MM.1S (cell line): ENCODE measurements around the gene FRMD6.

Experiments
- EZH2 ChIP-seq: fragments of 300-600 bp; sonication (generic); optimal IDR thresholded peaks from 2 replicates; pipeline ENCODE3; 2017; ENCODE audit warnings: low read depth, mild to moderate bottlenecking, antibody characterized with exemption, low read length, mixed read lengths
- EZH2phosphoT487 ChIP-seq: fragments of 300-600 bp; sonication (generic); IDR thresholded peaks from 2 replicates; pipeline ENCODE4 v1.6.1; 2018; ENCODE audit warnings: antibody characterized with exemption, low read length
- TF ChIP-seq, protein P1 (sequence below): fragments of 300-600 bp; sonication (generic); IDR thresholded peaks from 2 replicates; pipeline ENCODE4 v1.5.1; 2016; ENCODE audit warnings: antibody characterized with exemption, low read length, mixed read lengths

DNA sequence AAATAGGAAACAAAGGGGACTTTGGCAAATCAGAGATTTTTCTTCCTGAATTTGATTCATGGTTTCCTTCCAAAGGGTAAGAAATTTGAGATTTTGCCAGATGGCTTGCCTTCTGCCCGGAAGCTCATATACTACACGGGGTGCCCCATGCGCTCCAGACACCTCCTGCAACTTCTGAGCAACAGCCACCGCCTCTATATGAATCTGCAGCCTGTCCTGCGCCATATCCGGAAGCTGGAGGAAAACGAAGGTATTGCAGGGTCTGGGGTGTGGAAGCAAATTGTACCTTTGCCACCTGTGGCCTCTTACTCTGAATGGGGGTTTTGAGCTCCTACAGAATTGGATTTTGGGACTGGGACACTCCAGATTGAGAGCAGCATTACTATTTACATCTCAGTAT lies 63.5 kb downstream of the FRMD6 start:
- TF ChIP-seq, protein P1, sequence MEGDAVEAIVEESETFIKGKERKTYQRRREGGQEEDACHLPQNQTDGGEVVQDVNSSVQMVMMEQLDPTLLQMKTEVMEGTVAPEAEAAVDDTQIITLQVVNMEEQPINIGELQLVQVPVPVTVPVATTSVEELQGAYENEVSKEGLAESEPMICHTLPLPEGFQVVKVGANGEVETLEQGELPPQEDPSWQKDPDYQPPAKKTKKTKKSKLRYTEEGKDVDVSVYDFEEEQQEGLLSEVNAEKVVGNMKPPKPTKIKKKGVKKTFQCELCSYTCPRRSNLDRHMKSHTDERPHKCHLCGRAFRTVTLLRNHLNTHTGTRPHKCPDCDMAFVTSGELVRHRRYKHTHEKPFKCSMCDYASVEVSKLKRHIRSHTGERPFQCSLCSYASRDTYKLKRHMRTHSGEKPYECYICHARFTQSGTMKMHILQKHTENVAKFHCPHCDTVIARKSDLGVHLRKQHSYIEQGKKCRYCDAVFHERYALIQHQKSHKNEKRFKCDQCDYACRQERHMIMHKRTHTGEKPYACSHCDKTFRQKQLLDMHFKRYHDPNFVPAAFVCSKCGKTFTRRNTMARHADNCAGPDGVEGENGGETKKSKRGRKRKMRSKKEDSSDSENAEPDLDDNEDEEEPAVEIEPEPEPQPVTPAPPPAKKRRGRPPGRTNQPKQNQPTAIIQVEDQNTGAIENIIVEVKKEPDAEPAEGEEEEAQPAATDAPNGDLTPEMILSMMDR: no peak
- TF ChIP-seq EZH2 (no peak), EZH2phosphoT487 (no peak)
